SH-SY5Y (cell line): ENCODE data around the gene CABLES1.

Source experiments
- GATA2 ChIP-seq: IDR thresholded peaks from 2 replicates; pipeline ENCODE4 v1.6.1; 2011; ENCODE audit warnings: mild to moderate bottlenecking, low read depth, low read length
- GATA3 ChIP-seq: IDR thresholded peaks from 2 replicates; pipeline ENCODE4 v1.6.1; 2011; ENCODE audit warnings: low read depth, mild to moderate bottlenecking, low read length, moderate library complexity

GRCh38 chr18:23238651-23239349, 103.5 kb downstream of the CABLES1 start:
- TF ChIP-seq GATA2, result no peak
- TF ChIP-seq GATA3, result no peak
